ENCODE results near the gene OR51E2. TPM values are rescaled to one million over a fixed set of nuclear protein-coding genes. Genes with fewer than 3 reads are reported as not detected.

The OR51E2 gene
- total RNA-seq, 1 donor from 2014 or later: 0.40 TPM

DNA sequence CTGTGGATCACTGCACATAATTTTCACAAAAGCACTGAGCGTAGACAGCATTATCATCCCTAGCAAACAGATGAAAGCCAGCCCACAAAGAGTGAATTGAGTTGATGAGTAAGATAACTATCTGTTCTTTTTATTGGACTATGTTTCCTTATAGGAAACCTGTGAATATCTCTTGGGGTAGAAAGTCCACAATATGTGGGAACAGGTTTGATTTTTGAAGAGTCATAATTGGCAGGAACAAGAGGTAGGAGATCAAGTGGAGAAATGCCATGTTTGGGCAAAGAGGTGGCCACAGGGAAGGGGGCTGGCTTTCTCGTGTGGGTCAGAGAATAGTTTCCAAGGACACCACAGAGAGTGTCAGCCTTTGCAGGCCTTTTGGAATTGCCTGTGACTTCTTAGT lies 23.9 kb downstream of the OR51E2 start:
- TF ChIP-seq, protein P1, sequence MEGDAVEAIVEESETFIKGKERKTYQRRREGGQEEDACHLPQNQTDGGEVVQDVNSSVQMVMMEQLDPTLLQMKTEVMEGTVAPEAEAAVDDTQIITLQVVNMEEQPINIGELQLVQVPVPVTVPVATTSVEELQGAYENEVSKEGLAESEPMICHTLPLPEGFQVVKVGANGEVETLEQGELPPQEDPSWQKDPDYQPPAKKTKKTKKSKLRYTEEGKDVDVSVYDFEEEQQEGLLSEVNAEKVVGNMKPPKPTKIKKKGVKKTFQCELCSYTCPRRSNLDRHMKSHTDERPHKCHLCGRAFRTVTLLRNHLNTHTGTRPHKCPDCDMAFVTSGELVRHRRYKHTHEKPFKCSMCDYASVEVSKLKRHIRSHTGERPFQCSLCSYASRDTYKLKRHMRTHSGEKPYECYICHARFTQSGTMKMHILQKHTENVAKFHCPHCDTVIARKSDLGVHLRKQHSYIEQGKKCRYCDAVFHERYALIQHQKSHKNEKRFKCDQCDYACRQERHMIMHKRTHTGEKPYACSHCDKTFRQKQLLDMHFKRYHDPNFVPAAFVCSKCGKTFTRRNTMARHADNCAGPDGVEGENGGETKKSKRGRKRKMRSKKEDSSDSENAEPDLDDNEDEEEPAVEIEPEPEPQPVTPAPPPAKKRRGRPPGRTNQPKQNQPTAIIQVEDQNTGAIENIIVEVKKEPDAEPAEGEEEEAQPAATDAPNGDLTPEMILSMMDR (IDR thresholded peaks at IDR 0.05): no peak
- Mint-ChIP-seq H3K27ac (ENCODE audit: unreplicated experiment) (peak overlapping the region; percentile 96), H3K27me3 (ENCODE audit: unreplicated experiment) (no peaks in the 10 kb centered on the region), H3K9me3 (ENCODE audit: unreplicated experiment) (no peaks in the 10 kb centered on the region), H3K4me3 (ENCODE audit: unreplicated experiment) (no peak overlapping the region), H3K4me1 (ENCODE audit: unreplicated experiment) (peaks cover 48% of the 10 kb centered on the region), H3K36me3 (ENCODE audit: unreplicated experiment) (no peaks in the 10 kb centered on the region)
- no peak for DNase-seq (ENCODE audit: extremely low spot score, unreplicated experiment)

DNA sequence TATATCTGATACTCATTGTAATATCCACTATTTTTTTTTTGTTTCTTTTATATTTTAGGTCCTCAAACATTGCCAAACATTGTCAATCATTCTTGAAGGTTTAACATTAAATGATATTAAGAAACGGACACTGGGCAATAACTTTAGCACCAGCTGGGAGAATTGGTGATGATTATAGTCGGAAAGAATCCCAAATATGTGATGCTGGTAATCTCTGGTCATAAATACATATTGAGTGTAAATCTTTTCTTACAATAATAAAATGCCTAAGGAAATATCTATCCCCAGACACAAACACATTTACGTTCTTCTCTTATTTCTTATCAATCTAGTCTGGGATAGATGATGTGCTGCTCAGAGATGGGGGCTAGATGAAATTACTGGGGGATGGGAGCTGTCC lies 25.2 kb downstream of the OR51E2 start:
- H3K9me3 Mint-ChIP-seq (ENCODE audit: unreplicated experiment): no peaks in the 10 kb centered on the region
- DNase-seq (ENCODE audit: extremely low spot score, unreplicated experiment): no peak

DNA sequence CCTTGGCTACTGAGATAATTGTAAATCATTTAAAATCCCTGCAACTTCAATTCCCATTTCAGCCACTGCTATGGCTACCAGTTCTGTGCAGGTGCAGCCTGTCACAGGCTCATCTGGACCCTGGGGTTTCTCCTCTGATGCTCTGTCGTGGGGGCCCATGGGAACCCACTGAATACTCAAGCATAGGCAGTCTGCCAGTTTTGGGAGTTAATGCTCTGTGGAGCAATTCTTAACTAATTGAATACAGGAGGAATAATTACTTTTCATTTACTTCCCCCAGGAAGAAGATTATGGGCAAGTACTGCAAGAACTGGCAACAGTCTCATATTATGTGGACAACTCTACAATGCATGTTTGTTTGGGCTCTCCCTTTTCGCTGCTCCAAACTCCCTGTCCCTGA lies 25.9 kb downstream of the OR51E2 start:
- H3K36me3 Mint-ChIP-seq (ENCODE audit: unreplicated experiment): no peaks in the 10 kb centered on the region

More for the DNA sequence above, 25.2 kb downstream of the OR51E2 start:
- no peak overlapping the region for H3K4me3 Mint-ChIP-seq (ENCODE audit: unreplicated experiment)
- peak overlapping the region; percentile 96 for H3K27ac Mint-ChIP-seq (ENCODE audit: unreplicated experiment)
- no peaks in the 10 kb centered on the region for H3K27me3 Mint-ChIP-seq (ENCODE audit: unreplicated experiment)
- TF ChIP-seq, protein P1 (IDR thresholded peaks at IDR 0.05): no peak
- peaks cover 48% of the 10 kb centered on the region for H3K4me1 Mint-ChIP-seq (ENCODE audit: unreplicated experiment)
- no peaks in the 10 kb centered on the region for H3K36me3 Mint-ChIP-seq (ENCODE audit: unreplicated experiment)

DNA sequence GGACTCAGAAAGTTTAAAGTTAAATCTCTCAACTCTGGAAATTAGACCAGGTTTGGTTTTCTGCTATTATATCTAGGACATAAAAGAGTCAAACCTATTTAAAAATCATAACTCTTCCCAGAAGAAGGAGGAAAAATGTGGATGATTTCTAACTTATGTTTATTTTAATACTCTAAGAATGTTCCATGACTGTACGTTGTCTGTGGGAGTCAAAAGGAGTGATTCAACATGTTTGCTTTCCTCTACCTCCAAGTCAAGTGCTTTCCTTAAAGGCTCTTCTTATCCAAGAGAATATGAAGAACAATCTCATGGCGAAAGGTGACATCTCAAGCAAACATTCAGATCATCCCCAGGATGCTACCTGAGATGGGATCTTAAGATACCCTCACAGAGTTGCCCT lies 32.2 kb downstream of the OR51E2 start:
- Mint-ChIP-seq H3K27me3 (ENCODE audit: unreplicated experiment) (no peaks in the 10 kb centered on the region), H3K9me3 (ENCODE audit: unreplicated experiment) (no peaks in the 10 kb centered on the region), H3K36me3 (ENCODE audit: unreplicated experiment) (no peaks in the 10 kb centered on the region), H3K4me1 (ENCODE audit: unreplicated experiment) (peaks cover 38% of the 10 kb centered on the region), H3K4me3 (ENCODE audit: unreplicated experiment) (no peak overlapping the region), H3K27ac (ENCODE audit: unreplicated experiment) (peak overlapping the region; percentile 68)
- TF ChIP-seq, protein P1 (IDR thresholded peaks at IDR 0.05): no peak
- no peak for DNase-seq (ENCODE audit: extremely low spot score, unreplicated experiment)

More for the DNA sequence above, 25.9 kb downstream of the OR51E2 start:
- TF ChIP-seq, protein P1 (IDR thresholded peaks at IDR 0.05): no peak
- no peaks in the 10 kb centered on the region for H3K9me3 Mint-ChIP-seq (ENCODE audit: unreplicated experiment)
- peaks cover 48% of the 10 kb centered on the region for H3K4me1 Mint-ChIP-seq (ENCODE audit: unreplicated experiment)
- H3K27ac Mint-ChIP-seq (ENCODE audit: unreplicated experiment): peak overlapping the region; percentile 96
- H3K4me3 Mint-ChIP-seq (ENCODE audit: unreplicated experiment): no peak overlapping the region
- no peaks in the 10 kb centered on the region for H3K27me3 Mint-ChIP-seq (ENCODE audit: unreplicated experiment)
- DNase-seq (ENCODE audit: extremely low spot score, unreplicated experiment): no peak

DNA sequence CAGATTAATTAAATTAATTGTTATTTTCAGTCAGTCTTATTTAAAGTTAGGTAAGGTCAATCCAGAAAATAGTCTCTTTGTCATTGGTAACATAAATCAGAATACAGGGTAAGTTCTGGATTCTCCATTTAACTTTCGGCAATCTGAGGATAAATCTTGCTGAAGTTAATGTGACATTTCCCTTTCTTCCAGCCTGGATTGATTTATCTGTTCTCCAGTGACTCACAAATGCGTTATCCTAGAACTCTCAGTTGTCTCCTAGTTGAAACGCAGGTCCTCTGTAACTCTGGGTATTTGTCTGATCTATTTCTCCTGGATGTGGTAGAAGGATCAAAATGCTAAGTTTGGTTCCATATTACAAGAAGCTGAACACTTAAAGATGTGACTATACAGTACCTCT lies 32.9 kb downstream of the OR51E2 start:
- H3K4me3 Mint-ChIP-seq (ENCODE audit: unreplicated experiment): no peak overlapping the region
- peaks cover 36% of the 10 kb centered on the region for H3K4me1 Mint-ChIP-seq (ENCODE audit: unreplicated experiment)
- peak overlapping the region; percentile 68 for H3K27ac Mint-ChIP-seq (ENCODE audit: unreplicated experiment)
- no peaks in the 10 kb centered on the region for H3K36me3 Mint-ChIP-seq (ENCODE audit: unreplicated experiment)
- no peaks in the 10 kb centered on the region for H3K27me3 Mint-ChIP-seq (ENCODE audit: unreplicated experiment)
- no peak for DNase-seq (ENCODE audit: extremely low spot score, unreplicated experiment)
- TF ChIP-seq, protein P1 (IDR thresholded peaks at IDR 0.05): no peak
- no peaks in the 10 kb centered on the region for H3K9me3 Mint-ChIP-seq (ENCODE audit: unreplicated experiment)
